ENCODE data around the gene PPP4R4.

Gene PPP4R4, protein sequence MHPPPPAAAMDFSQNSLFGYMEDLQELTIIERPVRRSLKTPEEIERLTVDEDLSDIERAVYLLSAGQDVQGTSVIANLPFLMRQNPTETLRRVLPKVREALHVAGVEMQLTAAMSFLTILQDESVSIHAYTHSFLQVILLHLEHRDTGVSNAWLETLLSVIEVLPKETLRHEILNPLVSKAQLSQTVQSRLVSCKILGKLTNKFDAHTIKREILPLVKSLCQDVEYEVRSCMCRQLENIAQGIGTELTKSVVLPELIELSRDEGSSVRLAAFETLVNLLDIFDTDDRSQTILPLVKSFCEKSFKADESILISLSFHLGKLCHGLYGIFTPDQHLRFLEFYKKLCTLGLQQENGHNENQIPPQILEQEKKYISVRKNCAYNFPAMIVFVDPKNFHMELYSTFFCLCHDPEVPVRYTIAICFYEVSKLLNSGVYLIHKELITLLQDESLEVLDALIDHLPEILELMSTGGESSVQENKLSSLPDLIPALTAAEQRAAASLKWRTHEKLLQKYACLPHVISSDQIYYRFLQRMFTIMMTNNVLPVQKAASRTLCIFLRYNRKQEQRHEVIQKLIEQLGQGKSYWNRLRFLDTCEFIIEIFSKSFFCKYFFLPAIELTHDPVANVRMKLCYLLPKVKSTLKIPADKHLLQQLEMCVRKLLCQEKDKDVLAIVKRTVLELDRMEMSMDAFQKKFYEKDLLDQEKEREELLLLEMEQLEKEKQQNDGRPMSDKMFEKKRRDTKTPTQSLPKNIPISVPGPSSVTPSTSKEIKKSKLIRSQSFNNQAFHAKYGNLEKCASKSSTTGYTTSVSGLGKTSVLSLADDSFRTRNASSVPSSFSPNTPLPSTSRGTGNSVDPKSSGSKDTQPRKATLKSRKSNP

DNA sequence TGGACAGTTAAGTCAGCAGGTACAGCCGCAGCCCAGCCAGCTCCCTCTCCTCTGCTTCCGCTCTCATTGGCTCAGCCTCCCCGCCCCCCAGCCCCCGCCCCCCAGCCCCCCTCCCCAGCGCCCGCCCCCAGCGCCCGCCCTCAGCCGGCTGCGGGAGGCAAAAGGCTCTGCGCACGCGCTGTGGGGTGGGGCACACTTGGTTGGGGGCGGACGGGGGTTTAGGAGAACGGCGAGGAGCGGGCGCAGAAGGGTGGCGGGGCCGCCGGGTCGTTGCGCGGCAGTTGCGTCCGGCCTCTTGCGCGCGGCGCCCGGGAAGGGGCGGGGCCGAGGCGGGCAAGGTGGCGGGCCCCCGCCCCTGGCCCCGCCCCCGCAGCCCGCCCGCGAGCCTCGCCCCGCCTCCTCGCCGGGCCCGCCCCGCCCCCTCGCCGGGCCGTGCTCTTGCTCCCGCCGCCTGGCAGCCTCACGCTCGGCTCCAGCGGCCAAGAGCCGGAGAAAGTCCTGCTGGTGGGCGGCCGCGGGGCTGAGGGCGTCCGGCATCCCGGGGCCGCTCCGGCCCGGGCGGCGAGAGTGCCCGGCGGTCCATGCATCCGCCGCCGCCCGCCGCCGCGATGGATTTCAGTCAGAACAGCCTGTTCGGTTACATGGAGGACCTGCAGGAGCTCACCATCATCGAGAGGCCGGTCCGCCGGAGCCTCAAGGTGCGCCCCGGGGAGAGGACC is at the start of gene PPP4R4:
TSS of gene PPP4R4 (plus strand) at position 438 of the 719 bp plus-strand sequence. CDS start at position 582, 144 bp downstream.
- H3K4me3 ChIP-seq (ENCODE audit: low read length): peak within 1 kb of the TSS; percentile 68
- TF ChIP-seq ZNF274 (IDR thresholded peaks at IDR 0.05; ENCODE audit: low read depth, low read length): no peak

DNA sequence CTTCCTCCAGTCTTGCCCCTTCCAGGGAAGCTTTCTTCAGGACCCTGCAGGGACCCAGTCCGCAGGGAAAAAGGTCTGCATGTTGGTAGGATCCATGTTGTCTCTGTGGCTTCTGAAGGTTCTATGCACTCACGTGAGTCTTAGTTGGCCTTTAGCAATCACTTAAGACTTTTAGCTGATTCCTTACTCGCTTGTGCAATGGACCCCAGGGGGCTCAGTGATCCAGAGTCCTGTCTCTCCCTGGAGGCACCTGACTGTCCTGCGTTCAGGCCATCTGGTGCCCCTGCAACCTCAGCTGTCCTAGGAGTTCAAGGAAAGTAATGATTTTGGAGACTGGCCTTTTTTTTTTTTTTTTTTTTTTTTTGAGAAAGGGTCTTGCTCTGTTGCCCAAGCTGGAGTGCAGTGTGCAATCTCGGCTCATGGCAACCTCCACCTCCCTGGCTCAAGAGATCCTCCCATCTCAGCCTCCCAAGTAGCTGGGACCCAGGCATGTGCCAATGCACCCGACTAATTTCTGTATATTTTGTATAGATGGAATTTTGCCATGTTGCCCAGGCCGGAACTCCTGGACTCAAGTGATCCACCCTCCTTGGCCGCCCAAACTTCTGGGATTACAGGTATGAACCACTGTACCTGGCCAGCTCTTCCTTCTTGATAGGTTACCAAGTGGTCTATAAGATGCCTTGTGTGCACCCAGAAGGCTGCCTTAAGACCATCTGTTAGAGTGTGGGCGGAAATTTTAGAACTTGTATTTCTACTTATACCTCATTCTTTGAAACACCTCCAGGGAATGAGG is 49.3 kb upstream of the PPP4R4 start:
- TF ChIP-seq ZNF274 (IDR thresholded peaks at IDR 0.05; ENCODE audit: low read depth, low read length): no peak
- H3K4me3 ChIP-seq (ENCODE audit: low read length): no peak overlapping the region

DNA sequence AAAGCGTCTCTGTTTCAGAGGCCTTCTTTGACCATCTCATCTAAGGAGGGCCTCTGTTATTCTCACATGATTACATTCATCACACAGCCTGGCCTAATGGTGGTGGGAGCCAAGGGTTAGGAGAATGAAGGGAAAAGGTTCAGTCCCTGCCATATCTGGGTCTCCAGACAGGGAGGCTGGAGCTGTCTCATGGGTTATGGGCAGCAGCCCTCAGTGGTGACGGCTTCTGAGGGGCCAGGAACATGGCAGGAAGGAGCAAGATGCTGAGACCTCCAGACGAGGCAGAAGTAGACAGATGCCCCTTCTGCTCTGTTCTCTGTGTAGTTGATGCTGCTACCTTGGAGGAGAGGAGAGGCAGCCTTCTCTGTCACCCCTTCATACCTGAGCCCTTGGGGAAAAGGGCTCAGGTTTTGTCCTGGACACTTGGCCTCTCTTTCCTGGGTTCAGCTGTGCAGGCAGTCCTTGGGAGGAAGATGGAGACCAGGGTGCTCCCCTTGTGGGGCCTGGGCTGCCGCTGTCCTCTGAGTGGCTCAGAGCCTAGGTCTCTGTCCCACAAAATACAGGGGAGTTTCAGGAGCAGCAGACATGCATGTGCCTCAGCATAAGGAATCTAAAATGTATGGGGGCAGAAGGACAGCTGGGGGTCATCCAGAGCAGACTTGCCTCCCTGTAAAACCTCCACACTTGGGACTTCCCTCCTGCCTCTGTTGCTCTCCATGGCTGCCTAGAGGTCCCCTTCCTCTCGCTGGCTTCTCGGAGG is 48.3 kb upstream of the PPP4R4 start:
- no peak overlapping the region for H3K4me3 ChIP-seq (ENCODE audit: low read length)
- TF ChIP-seq ZNF274 (IDR thresholded peaks at IDR 0.05; ENCODE audit: low read depth, low read length): no peak

DNA sequence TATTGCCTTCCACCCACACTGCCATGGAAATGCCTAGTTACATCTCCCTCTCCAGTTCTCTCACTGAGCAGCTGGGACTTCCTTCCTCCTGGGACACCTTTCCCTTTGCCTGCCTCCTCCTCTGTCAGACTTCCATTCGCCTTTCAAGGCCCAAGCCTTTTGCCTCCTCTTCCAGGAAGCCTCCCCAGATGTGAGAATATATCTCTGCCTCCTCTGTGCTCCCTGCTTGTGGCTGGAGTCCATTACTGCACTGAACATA is 47.8 kb upstream of the PPP4R4 start:
- no peak for TF ChIP-seq ZNF274 (IDR thresholded peaks at IDR 0.05; ENCODE audit: low read depth, low read length)
- H3K4me3 ChIP-seq (ENCODE audit: low read length): no peak overlapping the region

DNA sequence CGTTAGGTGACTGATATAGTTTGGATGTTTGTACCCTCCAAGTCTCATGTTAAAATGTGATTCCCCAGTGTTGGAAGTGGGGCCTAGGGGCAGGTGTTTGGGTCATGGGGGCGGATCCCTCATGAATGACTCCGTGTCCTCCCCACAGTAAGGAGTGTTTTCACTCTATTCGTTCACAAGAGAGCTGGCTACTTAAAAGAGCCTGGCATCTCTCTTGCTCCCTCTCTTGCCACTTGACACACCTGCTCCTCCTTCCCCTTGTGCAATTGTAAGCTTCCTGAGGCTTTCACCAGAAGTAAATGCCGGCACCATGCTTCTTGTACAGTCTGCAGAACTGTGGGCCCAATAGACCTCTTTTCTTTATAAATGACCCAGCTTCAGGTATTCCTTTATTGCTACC is 47.3 kb upstream of the PPP4R4 start:
- H3K4me3 ChIP-seq (ENCODE audit: low read length): no peak overlapping the region
- TF ChIP-seq ZNF274 (IDR thresholded peaks at IDR 0.05; ENCODE audit: low read depth, low read length): no peak

DNA sequence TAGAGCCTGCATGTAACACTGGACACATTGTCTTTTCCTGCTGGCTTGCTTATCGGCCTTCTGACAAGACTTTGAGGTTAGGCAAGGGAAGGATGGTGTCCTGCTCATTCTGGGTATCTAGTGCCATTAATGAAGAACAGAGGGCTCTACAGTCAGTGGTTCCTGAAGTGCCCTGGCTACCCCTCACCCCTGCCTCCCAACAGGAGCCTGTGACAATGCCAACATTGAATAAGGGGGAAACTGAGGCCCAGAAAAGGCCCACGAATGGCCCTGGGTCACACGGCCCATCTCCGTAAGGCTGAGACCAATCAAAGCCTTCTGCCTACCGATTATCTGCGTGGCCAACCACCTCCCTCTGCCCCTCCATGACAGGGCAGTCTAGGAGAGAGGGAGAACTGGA is 46.8 kb upstream of the PPP4R4 start:
- H3K4me3 ChIP-seq (ENCODE audit: low read length): no peak overlapping the region
- no peak for TF ChIP-seq ZNF274 (IDR thresholded peaks at IDR 0.05; ENCODE audit: low read depth, low read length)

DNA sequence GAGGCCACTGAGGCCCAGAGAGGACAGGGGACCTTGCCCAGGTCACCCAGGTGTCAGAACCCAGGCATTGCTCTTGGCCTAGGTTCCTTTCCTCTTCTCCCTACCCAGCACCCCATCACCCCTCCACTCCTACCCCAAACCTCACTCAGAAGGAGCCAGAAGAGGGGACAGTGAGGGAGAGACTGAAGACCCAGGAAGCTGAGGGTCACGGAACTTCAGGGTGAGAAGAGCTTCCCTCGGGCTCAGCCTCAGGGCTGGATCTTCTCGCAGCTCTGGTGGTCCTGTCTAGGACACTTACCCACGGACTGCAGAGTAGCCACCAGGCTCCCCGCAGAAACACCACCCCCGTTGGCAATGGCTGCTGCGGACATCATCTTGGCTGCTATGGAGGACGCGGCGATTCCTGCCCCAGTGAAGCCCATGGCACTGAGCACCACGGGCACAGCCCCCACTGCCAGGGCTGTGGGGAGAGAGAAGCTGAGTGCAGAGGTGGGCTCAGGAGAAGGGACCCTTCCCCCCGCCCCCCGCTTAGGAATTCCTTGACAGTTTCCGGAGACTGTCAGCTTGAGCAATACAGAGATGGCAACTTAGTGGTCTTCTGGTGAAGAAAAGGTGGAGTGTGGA is 45.8 kb upstream of the PPP4R4 start:
- no peak for TF ChIP-seq ZNF274 (IDR thresholded peaks at IDR 0.05; ENCODE audit: low read depth, low read length)

DNA sequence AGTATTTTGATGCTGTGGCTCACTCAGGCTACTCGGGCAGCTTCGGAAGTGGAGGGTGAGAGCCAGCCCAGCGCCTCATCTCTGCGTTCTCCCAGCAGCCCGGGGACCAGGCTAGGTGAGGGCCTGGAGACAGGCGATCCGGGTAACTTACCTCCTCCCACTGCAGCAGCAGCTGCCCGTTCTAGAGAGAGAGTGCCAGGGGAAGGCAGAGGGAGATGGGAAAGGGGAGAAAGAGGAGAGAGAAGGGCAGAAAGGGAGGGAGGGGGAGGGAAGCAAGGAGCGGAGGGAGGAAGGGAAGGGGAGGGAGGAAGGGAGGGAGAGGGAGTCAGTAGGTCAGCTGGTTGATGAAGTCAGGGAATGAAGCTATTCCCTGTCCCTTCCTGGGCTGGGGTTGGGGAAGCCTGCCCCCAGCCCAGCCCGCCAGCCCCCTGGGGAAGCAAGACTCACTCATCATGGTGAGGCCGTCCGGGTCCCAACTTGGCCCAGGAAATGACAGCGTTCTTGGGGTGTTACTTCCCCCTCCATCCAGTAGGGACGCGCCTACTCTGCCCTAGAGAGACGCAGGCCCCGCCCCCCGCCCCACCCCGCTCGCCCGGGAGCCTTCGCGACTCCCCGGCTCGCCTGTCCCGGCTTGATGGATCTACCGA is 44.9 kb upstream of the PPP4R4 start, which contains the start of gene IFI27L2:
TSS of gene IFI27L2 (minus strand) at position 494 of the 647 bp plus-strand sequence. CDS start at position 454, 40 bp downstream.
- TF ChIP-seq ZNF274 (IDR thresholded peaks at IDR 0.05; ENCODE audit: low read depth, low read length): no peak
- H3K4me3 ChIP-seq (ENCODE audit: low read length): peak within 1 kb of the TSS; percentile 77

More for the DNA sequence above, 45.8 kb upstream of the PPP4R4 start:
- peak overlapping the region; percentile 77; the same call in 1 of the 2 replicates for H3K4me3 ChIP-seq (ENCODE audit: low read length)

DNA sequence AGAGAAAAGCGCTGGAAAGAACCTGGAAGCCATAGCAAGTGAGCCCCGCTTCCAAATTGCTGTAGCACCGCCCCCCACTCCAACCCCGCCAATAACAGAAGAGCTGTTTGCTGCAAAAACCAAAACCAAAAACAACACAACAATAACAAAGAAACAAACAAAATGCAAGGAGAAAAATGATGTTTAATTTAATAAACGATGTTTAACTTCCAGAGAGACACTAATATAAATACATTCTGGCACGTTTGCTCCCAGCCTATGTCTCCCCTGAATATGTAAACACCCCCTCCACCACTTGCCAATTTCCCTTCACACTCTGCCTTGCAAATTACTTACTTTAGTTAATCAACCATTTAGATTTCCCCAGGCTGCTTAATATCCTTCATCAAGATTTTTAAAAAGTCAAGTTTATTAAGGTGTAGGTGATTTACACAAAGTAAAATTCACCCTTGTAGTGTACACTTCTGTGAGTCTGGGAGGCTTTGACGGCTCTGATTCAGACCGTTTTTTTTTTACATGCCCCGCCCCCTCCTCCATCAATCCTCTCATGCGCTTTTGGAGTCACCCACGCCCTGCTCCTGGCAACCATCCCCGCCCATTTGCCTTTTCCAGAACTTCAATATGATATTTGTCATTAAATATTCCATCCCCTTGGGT is 44.2 kb upstream of the PPP4R4 start:
- peak overlapping the region; percentile 77 for H3K4me3 ChIP-seq (ENCODE audit: low read length)
- TF ChIP-seq ZNF274 (IDR thresholded peaks at IDR 0.05; ENCODE audit: low read depth, low read length): no peak

DNA sequence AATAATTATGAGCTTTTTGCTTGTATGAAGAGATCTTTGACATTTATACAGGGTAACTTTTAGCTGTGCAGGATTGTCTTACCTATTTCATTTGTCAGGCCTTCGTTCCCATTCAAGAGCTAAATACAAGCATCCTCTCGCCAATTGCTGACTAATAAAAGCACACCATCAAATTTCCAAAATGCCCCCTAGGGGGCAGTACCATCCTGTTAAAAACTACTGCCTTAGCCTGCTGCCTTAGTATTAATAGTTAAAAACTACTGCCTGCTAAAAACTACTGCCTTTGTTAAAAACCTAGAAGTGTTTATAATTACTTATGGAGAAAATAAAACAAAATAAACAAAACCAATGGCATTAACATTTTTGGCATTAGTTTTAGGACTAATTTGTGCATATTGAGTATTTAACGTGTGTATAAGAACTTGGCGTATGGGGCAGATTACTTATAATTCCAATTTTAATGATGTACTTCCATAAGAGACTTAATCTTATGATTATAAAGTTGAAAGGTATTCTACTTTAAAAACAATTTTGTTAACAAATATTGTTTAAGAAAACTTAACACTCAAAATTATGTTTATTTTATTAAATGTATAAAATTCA is 41.7 kb upstream of the PPP4R4 start:
- H3K4me3 ChIP-seq (ENCODE audit: low read length): no peak overlapping the region
- TF ChIP-seq ZNF274 (IDR thresholded peaks at IDR 0.05; ENCODE audit: low read depth, low read length): no peak

DNA sequence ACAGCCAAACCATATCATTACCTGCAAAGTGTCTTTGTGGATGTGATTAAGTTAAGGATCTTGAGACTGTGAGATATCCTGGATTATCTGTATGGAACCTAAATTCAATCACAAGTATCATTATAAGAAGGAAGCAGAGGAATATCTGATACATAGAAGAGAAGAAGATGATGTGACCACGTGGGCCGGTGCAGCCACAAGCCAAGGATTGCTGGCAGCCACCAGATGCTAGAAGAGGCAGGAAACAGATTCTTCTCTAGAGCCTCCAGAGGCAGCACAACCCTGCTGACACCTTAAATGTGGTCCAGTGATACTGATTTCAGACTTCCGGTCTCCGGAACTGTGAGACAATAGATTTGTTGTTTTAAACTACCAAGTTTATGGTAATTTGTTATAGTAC is 38.6 kb upstream of the PPP4R4 start:
- TF ChIP-seq ZNF274 (IDR thresholded peaks at IDR 0.05; ENCODE audit: low read depth, low read length): no peak
- H3K4me3 ChIP-seq (ENCODE audit: low read length): no peak overlapping the region

All from GM08714 (cell line).